GM06990 (cell line): Measurements from ENCODE around the gene VPS13D.
"Not testable (repeated sequence)": the region's sequence is repeated elsewhere in the genome, so short reads cannot be mapped to it uniquely, and the experiment has no call there.

Source experiments
- DNase-seq: peaks from one replicate; pipeline ENCODE4 v3.0.0-alpha.2; 2011; ENCODE audit not compliant: insufficient read length; ENCODE audit errors: extremely low read depth
- H3K27me3 ChIP-seq: replicated peaks from 2 replicates; pipeline ENCODE4 v1.6.0; 2011; ENCODE audit warnings: low read length; ENCODE audit not compliant: control insufficient read depth, insufficient read depth
- H3K36me3 ChIP-seq: 2 replicates; pipeline ENCODE4 v1.5.1; 2011; ENCODE audit warnings: low read length; ENCODE audit not compliant: control insufficient read depth, insufficient read depth
- H3K4me3 ChIP-seq: replicated peaks from 2 replicates; pipeline ENCODE4 v1.5.1; 2011; ENCODE audit warnings: low read depth, mild to moderate bottlenecking, control low read depth, low read length
- TF ChIP-seq, protein P1 (sequence below): IDR thresholded peaks from 2 replicates; pipeline ENCODE4 v1.5.1; 2011; ENCODE audit warnings: low read length, control low read depth, mild to moderate bottlenecking, inconsistent platforms; ENCODE audit not compliant: insufficient read depth, poor library complexity, severe bottlenecking

VPS13D gene

DNA sequence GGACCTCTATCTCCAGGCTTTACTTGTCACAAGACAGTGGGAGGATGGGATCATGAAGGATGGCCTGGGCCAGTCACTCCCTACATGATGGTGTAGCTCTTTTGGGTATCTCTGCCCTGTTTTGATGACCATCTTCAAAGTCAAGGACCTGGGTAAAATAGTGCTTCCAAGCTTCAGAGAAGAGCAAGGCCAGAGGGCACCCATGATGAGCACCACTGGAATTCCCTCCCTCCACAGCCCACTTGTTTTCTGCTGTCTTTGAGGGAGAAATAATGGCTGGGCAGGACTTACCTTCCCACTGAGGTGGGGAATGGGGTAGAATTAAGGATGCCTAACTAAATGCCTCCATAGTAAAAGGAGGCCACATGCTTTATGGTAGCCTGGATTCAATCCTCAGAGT, 222.4 kb downstream of the VPS13D start:
- H3K36me3 ChIP-seq: no peaks in the 10 kb centered on the region; the same call in 1 of the 2 replicates
- H3K4me3 ChIP-seq: no peak overlapping the region
- no peaks in the 10 kb centered on the region for H3K27me3 ChIP-seq
- DNase-seq: no peak
- TF ChIP-seq, protein P1, sequence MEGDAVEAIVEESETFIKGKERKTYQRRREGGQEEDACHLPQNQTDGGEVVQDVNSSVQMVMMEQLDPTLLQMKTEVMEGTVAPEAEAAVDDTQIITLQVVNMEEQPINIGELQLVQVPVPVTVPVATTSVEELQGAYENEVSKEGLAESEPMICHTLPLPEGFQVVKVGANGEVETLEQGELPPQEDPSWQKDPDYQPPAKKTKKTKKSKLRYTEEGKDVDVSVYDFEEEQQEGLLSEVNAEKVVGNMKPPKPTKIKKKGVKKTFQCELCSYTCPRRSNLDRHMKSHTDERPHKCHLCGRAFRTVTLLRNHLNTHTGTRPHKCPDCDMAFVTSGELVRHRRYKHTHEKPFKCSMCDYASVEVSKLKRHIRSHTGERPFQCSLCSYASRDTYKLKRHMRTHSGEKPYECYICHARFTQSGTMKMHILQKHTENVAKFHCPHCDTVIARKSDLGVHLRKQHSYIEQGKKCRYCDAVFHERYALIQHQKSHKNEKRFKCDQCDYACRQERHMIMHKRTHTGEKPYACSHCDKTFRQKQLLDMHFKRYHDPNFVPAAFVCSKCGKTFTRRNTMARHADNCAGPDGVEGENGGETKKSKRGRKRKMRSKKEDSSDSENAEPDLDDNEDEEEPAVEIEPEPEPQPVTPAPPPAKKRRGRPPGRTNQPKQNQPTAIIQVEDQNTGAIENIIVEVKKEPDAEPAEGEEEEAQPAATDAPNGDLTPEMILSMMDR: no peak

GRCh38 chr1:12453400-12454343, 223.8 kb downstream of the VPS13D start:
- TF ChIP-seq, protein P1: no peak
- Histone ChIP-seq H3K36me3 (no peaks in the 10 kb centered on the region; the same call in 1 of the 2 replicates), H3K4me3 (no peak overlapping the region), H3K27me3 (no peaks in the 10 kb centered on the region)
- DNase-seq: no peak

- no peak for DNase-seq
- Histone ChIP-seq H3K36me3 (no peaks in the 10 kb centered on the region; the same call in 1 of the 2 replicates), H3K27me3 (no peaks in the 10 kb centered on the region), H3K4me3 (no peak overlapping the region)
- TF ChIP-seq, protein P1: no peak
Measured at GRCh38 chr1:12454406-12455391, 224.9 kb downstream of the VPS13D start.

DNA sequence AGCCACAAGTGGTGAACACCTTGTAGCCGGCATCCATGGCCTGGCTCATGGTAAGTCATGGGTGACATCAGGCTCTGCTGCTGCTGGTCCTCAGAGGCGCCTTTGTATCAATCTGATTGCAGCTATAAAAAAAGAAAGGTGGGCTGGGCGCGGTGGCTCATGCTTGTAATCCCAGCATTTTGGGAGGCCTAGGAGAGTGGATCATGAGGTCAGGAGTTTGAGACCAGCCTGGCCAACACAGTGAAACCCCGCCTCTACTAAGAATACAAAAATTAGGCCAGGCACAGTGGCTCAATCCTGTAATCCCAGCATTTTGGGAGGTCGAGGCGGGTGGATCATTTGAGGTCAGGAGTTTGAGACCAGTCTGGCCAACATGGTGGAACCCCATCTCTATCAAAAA, 226.3 kb downstream of the VPS13D start:
- H3K4me3 ChIP-seq, H3K36me3 ChIP-seq, H3K27me3 ChIP-seq, DNase-seq: not testable (repeated sequence)

DNA sequence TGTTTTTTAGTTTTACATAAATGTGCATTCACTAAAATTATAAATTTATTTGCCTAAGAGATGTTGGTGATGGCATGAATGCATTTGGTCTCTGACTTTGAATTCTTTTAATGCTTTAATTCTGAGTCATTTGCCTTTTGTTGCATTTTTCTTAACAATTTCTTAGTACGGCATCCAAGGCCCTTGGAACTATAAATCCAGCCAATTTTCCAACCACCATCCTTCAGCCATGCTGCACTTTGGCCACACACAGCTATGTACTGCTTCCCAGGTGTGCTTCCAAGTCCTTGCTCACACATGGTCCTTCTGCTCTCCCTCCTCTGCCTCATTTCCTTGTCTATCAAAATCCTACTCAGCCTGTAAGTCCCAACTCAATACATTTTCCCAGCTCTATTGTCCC, 227.1 kb downstream of the VPS13D start:
- H3K4me3 ChIP-seq: no peak overlapping the region
- H3K27me3 ChIP-seq: no peaks in the 10 kb centered on the region
- no peaks in the 10 kb centered on the region; the same call in 1 of the 2 replicates for H3K36me3 ChIP-seq
- DNase-seq: no peak
- TF ChIP-seq, protein P1: no peak
